Panc1 (cell line): ENCODE measurements around the gene FBF1. TPM values are rescaled to one million over a fixed set of nuclear protein-coding genes. Genes with fewer than 3 reads are reported as not detected.

Experiments
- ATAC-seq: fragments of 200-7000 bp; cut with Tn5 transposase; 2 replicates; pipeline ENCODE4 v1.9.1; 2020; ENCODE audit warnings: mild to moderate bottlenecking, moderate library complexity
- BruUV-seq: library from RNA; stranded (reverse); fragments of 400-500 nt; replicated peaks from 2 replicates; lab custom pipeline; 2021; lab: Mats Ljungman, UMichigan
- CTCF ChIA-PET: fragments of 300-600 bp; sonication (Branson Sonifier 250); formaldehyde crosslinking; loops from one replicate; lab custom pipeline; 2022; ENCODE audit warnings: antibody characterized with exemption; lab: Charles Lee
- POLR2A ChIA-PET: fragments of 300-600 bp; sonication (Branson Sonifier 250); formaldehyde crosslinking; loops from one replicate; lab custom pipeline; 2022; ENCODE audit warnings: antibody characterized with exemption; lab: Charles Lee
- DNase-seq: peaks from one replicate; pipeline ENCODE4 v3.0.0-alpha.2; 2010; ENCODE audit warnings: low read depth, low spot score
- H3K27ac ChIP-seq: 2 replicates; pipeline ENCODE4 v1.5.1; 2011; ENCODE audit warnings: mild to moderate bottlenecking, low read length, inconsistent platforms
- H3K27me3 ChIP-seq: fragments of 200-500 bp; sonication (Bioruptor generic); 2 replicates; pipeline ENCODE4 v1.6.0; 2014; ENCODE audit warnings: low read length, inconsistent platforms; ENCODE audit not compliant: control insufficient read depth, insufficient read depth
- H3K36me3 ChIP-seq: fragments of 200-500 bp; sonication (Bioruptor generic); 2 replicates; pipeline ENCODE4 v1.5.1; 2014; ENCODE audit warnings: inconsistent platforms, mild to moderate bottlenecking, low read length, moderate library complexity; ENCODE audit not compliant: control insufficient read depth, insufficient read depth
- H3K4me1 ChIP-seq: 2 replicates; pipeline ENCODE4 v1.5.1; 2011; ENCODE audit warnings: inconsistent platforms, mild to moderate bottlenecking, low read length, moderate library complexity; ENCODE audit not compliant: control insufficient read depth, insufficient read depth
- H3K4me3 ChIP-seq, 2 experiments: 2 replicates each; pipeline ENCODE4 v1.5.1; 2011 to 2012; ENCODE audit warnings: low read depth in 2 of 2, low read length in 2 of 2, mild to moderate bottlenecking in 2 of 2, inconsistent platforms in 1 of 2, moderate library complexity in 1 of 2
- H3K9me3 ChIP-seq: fragments of 200-500 bp; sonication (Bioruptor generic); 2 replicates; pipeline ENCODE4 v1.5.1; 2014; ENCODE audit warnings: low read depth, mild to moderate bottlenecking, inconsistent platforms, low read length, moderate library complexity; ENCODE audit not compliant: control insufficient read depth, insufficient read depth
- POLR2AphosphoS5 ChIP-seq: IDR thresholded peaks from 2 replicates; pipeline ENCODE4 v1.6.1; 2012; ENCODE audit warnings: mild to moderate bottlenecking, low read depth, low read length, moderate library complexity
- SIN3A ChIP-seq: IDR thresholded peaks from 2 replicates; pipeline ENCODE4 v1.6.1; 2012; ENCODE audit warnings: low read depth, mild to moderate bottlenecking, low read length, moderate library complexity, borderline replicate concordance; ENCODE audit not compliant: insufficient read depth
- TCF7L2 ChIP-seq: IDR thresholded peaks from 2 replicates; pipeline ENCODE4 v1.6.1; 2011; ENCODE audit warnings: mild to moderate bottlenecking, low read depth, low read length, inconsistent platforms
- in situ Hi-C: cut with HindIII; loops from 2 replicates; pipeline ENCODE4 v1.10.0; 2016; ENCODE audit warnings: low sequenced_read_pairs, low pct_unique_long_range_greater_than_20kb
- intact Hi-C: fragments of 100-400 bp; cut with micrococcal nuclease; formaldehyde crosslinking; loops from one replicate; pipeline ENCODE4 v1.10.0; 2022; ENCODE audit not compliant: unreplicated experiment
- total RNA-seq: library from RNA; stranded (reverse); gene quantifications from one replicate; pipeline ENCODE4 v1.2.1, GENCODE V29; 2021; ENCODE audit not compliant: unreplicated experiment
- TF ChIP-seq, protein P1 (sequence below), 2 experiments: IDR thresholded peaks; 2 replicates each; pipeline ENCODE4 v1.6.1; 2011 to 2012; ENCODE audit warnings: low read depth in 2 of 2, control low read depth in 1 of 2, low read length in 1 of 2, mild to moderate bottlenecking in 1 of 2, moderate library complexity in 1 of 2; ENCODE audit not compliant: insufficient read depth in 1 of 2
- TF ChIP-seq, protein P2 (sequence below): fragments of 450-650 bp; IDR thresholded peaks from 2 replicates; pipeline ENCODE4 v1.5.1; 2017; ENCODE audit warnings: mild to moderate bottlenecking

The FBF1 gene
- total RNA-seq, 1 experiment from 2014 or later: 32.5 TPM

DNA sequence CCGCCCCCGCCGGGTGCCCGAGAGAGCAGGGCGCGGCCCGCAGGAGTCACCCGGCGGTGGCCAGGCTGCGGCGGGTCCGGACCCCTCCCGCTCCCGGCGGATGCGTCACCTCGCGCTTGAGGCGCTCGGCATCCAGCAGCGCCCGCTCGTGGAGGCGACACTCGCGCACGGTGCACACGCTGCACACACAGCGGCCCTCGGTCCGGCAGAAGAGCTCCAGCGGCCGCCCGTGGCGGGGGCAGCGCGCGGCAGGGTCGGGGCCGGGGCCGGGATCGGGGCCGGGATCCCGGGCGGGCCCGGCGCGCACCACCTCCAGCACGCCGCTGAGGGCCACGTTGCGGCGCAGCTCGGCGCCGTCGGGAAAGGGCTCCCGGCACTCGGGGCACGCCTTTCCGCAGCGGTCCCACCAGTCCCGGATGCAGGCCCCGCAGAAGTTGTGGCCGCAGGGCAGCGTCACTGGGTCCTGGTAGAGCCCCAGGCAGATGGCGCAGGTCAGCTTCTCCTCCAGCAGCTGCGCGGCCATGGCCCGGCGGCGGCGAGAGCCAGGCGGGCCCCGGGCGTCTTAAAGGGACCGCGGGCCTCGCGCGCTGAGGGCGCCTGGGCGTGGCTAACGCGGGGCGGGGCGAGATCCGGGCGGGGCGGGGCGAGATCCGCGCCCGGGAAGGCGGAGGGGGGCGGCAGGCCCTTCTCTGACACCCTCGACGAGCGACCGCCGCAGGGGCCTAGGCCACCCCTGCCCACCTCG lies 44.3 kb downstream of the FBF1 start, which contains the start of gene TRIM65:
TRIM65 (minus strand) TSS at position 537 of the 745 bp plus-strand sequence; CDS start at position 523, 14 bp downstream.
- intact Hi-C loops: no loop called here
- no TSS peak for BruUV-seq
- TF ChIP-seq TCF7L2 (no peak), SIN3A (peak; percentile 87), POLR2AphosphoS5 (peak; percentile 80)
- TF ChIP-seq, protein P1, sequence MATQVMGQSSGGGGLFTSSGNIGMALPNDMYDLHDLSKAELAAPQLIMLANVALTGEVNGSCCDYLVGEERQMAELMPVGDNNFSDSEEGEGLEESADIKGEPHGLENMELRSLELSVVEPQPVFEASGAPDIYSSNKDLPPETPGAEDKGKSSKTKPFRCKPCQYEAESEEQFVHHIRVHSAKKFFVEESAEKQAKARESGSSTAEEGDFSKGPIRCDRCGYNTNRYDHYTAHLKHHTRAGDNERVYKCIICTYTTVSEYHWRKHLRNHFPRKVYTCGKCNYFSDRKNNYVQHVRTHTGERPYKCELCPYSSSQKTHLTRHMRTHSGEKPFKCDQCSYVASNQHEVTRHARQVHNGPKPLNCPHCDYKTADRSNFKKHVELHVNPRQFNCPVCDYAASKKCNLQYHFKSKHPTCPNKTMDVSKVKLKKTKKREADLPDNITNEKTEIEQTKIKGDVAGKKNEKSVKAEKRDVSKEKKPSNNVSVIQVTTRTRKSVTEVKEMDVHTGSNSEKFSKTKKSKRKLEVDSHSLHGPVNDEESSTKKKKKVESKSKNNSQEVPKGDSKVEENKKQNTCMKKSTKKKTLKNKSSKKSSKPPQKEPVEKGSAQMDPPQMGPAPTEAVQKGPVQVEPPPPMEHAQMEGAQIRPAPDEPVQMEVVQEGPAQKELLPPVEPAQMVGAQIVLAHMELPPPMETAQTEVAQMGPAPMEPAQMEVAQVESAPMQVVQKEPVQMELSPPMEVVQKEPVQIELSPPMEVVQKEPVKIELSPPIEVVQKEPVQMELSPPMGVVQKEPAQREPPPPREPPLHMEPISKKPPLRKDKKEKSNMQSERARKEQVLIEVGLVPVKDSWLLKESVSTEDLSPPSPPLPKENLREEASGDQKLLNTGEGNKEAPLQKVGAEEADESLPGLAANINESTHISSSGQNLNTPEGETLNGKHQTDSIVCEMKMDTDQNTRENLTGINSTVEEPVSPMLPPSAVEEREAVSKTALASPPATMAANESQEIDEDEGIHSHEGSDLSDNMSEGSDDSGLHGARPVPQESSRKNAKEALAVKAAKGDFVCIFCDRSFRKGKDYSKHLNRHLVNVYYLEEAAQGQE (IDR thresholded peaks at IDR 0.05; ENCODE audit: insufficient read depth in 1 of 2, low read depth in 2 of 2, low read length in 1 of 2): 0 out of 4 replicates have a peak, but pooled peaks of 1 of the 2 experiments have one; percentile 7
- TF ChIP-seq, protein P2, sequence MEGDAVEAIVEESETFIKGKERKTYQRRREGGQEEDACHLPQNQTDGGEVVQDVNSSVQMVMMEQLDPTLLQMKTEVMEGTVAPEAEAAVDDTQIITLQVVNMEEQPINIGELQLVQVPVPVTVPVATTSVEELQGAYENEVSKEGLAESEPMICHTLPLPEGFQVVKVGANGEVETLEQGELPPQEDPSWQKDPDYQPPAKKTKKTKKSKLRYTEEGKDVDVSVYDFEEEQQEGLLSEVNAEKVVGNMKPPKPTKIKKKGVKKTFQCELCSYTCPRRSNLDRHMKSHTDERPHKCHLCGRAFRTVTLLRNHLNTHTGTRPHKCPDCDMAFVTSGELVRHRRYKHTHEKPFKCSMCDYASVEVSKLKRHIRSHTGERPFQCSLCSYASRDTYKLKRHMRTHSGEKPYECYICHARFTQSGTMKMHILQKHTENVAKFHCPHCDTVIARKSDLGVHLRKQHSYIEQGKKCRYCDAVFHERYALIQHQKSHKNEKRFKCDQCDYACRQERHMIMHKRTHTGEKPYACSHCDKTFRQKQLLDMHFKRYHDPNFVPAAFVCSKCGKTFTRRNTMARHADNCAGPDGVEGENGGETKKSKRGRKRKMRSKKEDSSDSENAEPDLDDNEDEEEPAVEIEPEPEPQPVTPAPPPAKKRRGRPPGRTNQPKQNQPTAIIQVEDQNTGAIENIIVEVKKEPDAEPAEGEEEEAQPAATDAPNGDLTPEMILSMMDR: peak; percentile 62
- DNase-seq (no peak), ATAC-seq (peak; percentile 87)
- in situ Hi-C loops: no loop called here
- H3K4me1 ChIP-seq: peaks cover 19% of the 10 kb centered on the region
- ChIA-PET CTCF (interaction anchor here (0.7 kb wide), 1 partner anchor 616 kb away, joined by 6 read pairs; no protein-coding TSS in a partner anchor), POLR2A (interaction anchor here (0.5 to 0.7 kb wide), 6 partner anchors 14 to 800 kb away, joined by 3 to 11 read pairs (median 8); a partner anchor contains a TSS)
- peaks cover 6% of the 10 kb centered on the region for H3K36me3 ChIP-seq
- no peaks in the 10 kb centered on the region for H3K9me3 ChIP-seq
- H3K4me3 ChIP-seq: peak within 1 kb of the TSS; percentile 72
- no peaks in the 10 kb centered on the region for H3K27me3 ChIP-seq
- H3K27ac ChIP-seq: peak within 1 kb of the TSS; percentile 88

DNA sequence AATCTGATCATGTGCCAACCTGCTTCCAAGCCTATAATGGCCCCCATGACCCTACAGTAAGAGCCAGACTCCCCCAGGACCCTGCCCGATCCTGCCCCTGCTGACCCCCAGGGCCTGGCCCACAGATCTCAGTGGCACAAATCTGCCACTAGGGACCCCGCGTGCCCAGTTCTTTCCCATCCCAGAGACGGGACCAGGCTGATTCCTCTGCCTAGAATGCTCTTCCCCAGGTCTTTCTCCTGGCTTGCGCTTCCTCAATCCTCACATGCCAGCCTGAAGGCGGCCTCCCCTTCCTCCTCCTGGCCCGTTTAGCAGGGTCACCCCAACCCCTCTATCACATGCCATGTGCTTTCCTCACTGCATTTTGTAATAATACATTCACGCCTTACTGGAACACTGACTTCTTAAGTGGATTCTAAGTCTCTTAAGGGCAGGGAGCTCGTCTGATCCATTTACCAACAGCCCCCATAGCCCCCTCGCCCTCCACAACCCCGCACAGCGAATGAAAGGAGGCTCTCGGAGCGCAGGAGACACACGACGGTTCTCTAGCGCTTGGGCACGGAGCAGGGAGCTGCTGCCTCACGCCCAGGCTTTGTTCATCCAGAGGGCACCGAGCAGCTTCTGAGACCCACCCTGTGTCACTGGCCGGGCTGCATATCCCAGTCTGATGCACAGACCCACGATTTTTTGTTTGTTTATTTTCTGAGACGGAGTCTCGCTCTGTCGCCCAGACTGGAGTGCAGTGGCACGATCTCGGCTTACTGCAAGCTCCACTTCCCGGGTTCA lies 45.3 kb downstream of the FBF1 start:
- ATAC-seq (no peak), DNase-seq (no peak)
- H3K27ac ChIP-seq: peak overlapping the region; percentile 88
- no TSS peak for BruUV-seq
- in situ Hi-C loops (no loop called here), intact Hi-C loops (no loop called here)
- H3K27me3 ChIP-seq: no peaks in the 10 kb centered on the region
- H3K4me3 ChIP-seq: peak overlapping the region; percentile 72
- ChIA-PET POLR2A (interaction anchor here (0.6 kb wide), 1 partner anchor 799 kb away, joined by 11 read pairs; no protein-coding TSS in a partner anchor), CTCF (interaction anchor here (0.9 kb wide), 1 partner anchor 17 kb away, joined by 4 read pairs; the partner anchor contains the start of gene TRIM47)
- no peaks in the 10 kb centered on the region for H3K9me3 ChIP-seq
- TF ChIP-seq SIN3A: no peak
- TF ChIP-seq, protein P1 (IDR thresholded peaks at IDR 0.05; ENCODE audit: insufficient read depth in 1 of 2, low read depth in 2 of 2, low read length in 1 of 2): no peak
- TF ChIP-seq, protein P2: no peak; the same call in 1 of the 2 replicates
- TF ChIP-seq POLR2AphosphoS5: no peak; the same call in 1 of the 2 replicates
- no peak for TF ChIP-seq TCF7L2
- H3K36me3 ChIP-seq: no peaks in the 10 kb centered on the region; the same call in none of the 2 replicates
- peaks cover 19% of the 10 kb centered on the region for H3K4me1 ChIP-seq
